Upper lobe of left lung (tissue), 6 donors: ENCODE results near the gene CBR4. TPM values are rescaled to one million over a fixed set of nuclear protein-coding genes. Genes with fewer than 3 reads are reported as not detected.

Source experiments
- ATAC-seq, 2 donors: fragments of 200-7000 bp; cut with Tn5 transposase; one replicate each; pipeline ENCODE4 v1.9.1; 2022; ENCODE audit warnings: mild to moderate bottlenecking in 2 of 2, moderate library complexity in 2 of 2; ENCODE audit not compliant: low FRiP score in 2 of 2
- DNase-seq, 2 donors: peaks; one replicate each; pipeline ENCODE4 v3.0.0-alpha.2; 2019 to 2020
- H3K27ac ChIP-seq, 4 donors: fragments of 200-600 bp; sonication (generic); one replicate each; pipeline ENCODE4 v1.5.1; 2016 to 2019
- H3K27me3 ChIP-seq, 4 donors: fragments of 200-600 bp; sonication (generic); one replicate each; pipeline ENCODE4 v1.5.1; 2017 to 2019
- H3K36me3 ChIP-seq, 4 donors: fragments of 200-600 bp; sonication (generic); one replicate each; pipeline ENCODE4 v1.5.1; 2016 to 2019
- H3K4me1 ChIP-seq, 4 donors: fragments of 200-600 bp; sonication (generic); one replicate each; pipeline ENCODE4 v1.5.1; 2018 to 2019
- H3K4me3 ChIP-seq, 4 donors: fragments of 200-600 bp; sonication (generic); one replicate each; pipeline ENCODE4 v1.5.1; 2017 to 2019; ENCODE audit warnings: mild to moderate bottlenecking in 2 of 4, moderate library complexity in 1 of 4
- H3K9me3 ChIP-seq, 4 donors: fragments of 200-600 bp; sonication (generic); one replicate each; pipeline ENCODE4 v1.5.1; 2018 to 2019
- CTCF ChIP-seq, 6 experiments: fragments of 450-650 bp in 4 of 6; fragments of 200-600 bp in 2 of 6; sonication (generic) in 2 of 6; IDR thresholded peaks; one replicate each; pipeline ENCODE4 v1.5.1; 2016 to 2019; ENCODE audit warnings: antibody characterized with exemption in 6 of 6
- EP300 ChIP-seq, 4 donors: sonication (generic); formaldehyde crosslinking; IDR thresholded peaks; one replicate each; pipeline ENCODE4 v1.5.1; 2017; ENCODE audit warnings: antibody characterized with exemption in 4 of 4, control low read depth in 2 of 4
- POLR2A ChIP-seq, 4 donors: fragments of 450-650 bp; IDR thresholded peaks; one replicate each; pipeline ENCODE4 v1.5.1; 2016 to 2017; ENCODE audit warnings: antibody characterized with exemption in 4 of 4, mild to moderate bottlenecking in 2 of 4
- POLR2AphosphoS5 ChIP-seq, 2 donors: sonication (generic); formaldehyde crosslinking; IDR thresholded peaks; one replicate each; pipeline ENCODE4 v1.5.1; 2017; ENCODE audit warnings: antibody characterized with exemption in 2 of 2
- WGBS, 2 donors: methylation state at CpG; one replicate each; pipeline ENCODE4 v1.1.5; 2017 to 2018; 5-methylcytosine and 5-hydroxymethylcytosine counted together
- total RNA-seq, 6 donors: library from RNA; depleted of rRNA in 4 of 6; stranded (reverse); fragments of >200 nt in 4 of 6; gene quantifications; one replicate each; pipeline versions ENCODE4 v1.1.0 to v1.2.1, GENCODE V29; 2016 to 2021
- donor health status: DM: no; HTN: no; CAD: no; lungs with moderate emphysema.
- donor health status: DM: no; HTN: yes; CAD: no; lungs with severe emphysema.

CBR4 gene
- total RNA-seq, 6 donors from 2014 or later, result 10.0 to 32.0 (median 15.9) TPM

GRCh38 chr4:168981942-168982341, 28.1 kb downstream of the CBR4 start:
- peaks cover 0 to 19% (median 7%) of the 10 kb centered on the region in 4 donors for H3K36me3 ChIP-seq
- no peak for DNase-seq

GRCh38 chr4:168981460-168981859, 28.6 kb downstream of the CBR4 start:
- Histone ChIP-seq H3K27me3 (no peaks in the 10 kb centered on the region), H3K4me3 (no peak overlapping the region), H3K4me1 (no peaks in the 10 kb centered on the region), H3K9me3 (peaks cover 5 to 19% (median 9%) of the 10 kb centered on the region in 4 donors), H3K27ac (no peak overlapping the region), H3K36me3 (peaks cover 0 to 20% (median 9%) of the 10 kb centered on the region in 4 donors)
- ATAC-seq, result no peak
- no peak for DNase-seq
- TF ChIP-seq POLR2AphosphoS5 (IDR thresholded peaks at IDR 0.05) (no peak), CTCF (IDR thresholded peaks at IDR 0.05) (no peak), POLR2A (IDR thresholded peaks at IDR 0.05) (no peak), EP300 (IDR thresholded peaks at IDR 0.05) (no peak)

More at GRCh38 chr4:168981942-168982341, 28.1 kb downstream of the CBR4 start:
- Histone ChIP-seq H3K27me3 (no peaks in the 10 kb centered on the region), H3K9me3 (peaks cover 5 to 19% (median 9%) of the 10 kb centered on the region in 4 donors), H3K4me1 (no peaks in the 10 kb centered on the region), H3K27ac (no peak overlapping the region), H3K4me3 (no peak overlapping the region)
- ATAC-seq, result no peak
- 92 to 100% methylated on average over 1 of the region's 1 CpG for WGBS, 2 donors
- TF ChIP-seq EP300 (IDR thresholded peaks at IDR 0.05) (no peak), CTCF (IDR thresholded peaks at IDR 0.05) (no peak), POLR2A (IDR thresholded peaks at IDR 0.05) (no peak)

DNA sequence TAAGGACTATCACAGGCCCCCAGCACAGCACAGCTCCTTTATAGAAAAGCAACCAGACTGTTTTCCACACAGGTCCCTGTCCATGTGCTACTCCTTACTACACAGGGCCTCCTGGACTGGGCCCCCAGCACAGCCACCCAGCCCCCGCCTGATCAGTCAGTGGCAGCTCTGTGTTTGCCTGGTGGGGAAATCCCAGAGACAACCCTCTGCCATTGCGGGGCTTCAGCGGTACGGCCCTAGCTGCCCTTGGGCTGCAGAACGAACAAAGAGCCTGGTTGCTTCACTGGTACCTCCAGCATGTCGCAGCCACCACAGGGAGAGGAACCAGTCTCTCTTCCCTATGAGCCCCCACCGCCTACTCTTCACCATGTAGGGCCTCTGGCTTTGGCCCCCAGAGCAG, 30.7 kb downstream of the CBR4 start:
- H3K9me3 ChIP-seq, result peaks cover 5 to 19% (median 9%) of the 10 kb centered on the region in 4 donors
- no peaks in the 10 kb centered on the region for H3K4me1 ChIP-seq
- WGBS, 2 donors, result 80 to 82% methylated on average over 5 to 7 of the region's 7 CpGs
- H3K27ac ChIP-seq, result no peak overlapping the region
- peak in 1 of 2 donors; percentile 24 for DNase-seq
- ATAC-seq, result peak in 1 of 2 donors; percentile 30
- H3K27me3 ChIP-seq, result no peaks in the 10 kb centered on the region
- H3K36me3 ChIP-seq, result peaks cover 5 to 26% (median 21%) of the 10 kb centered on the region in 4 donors
- no peak overlapping the region for H3K4me3 ChIP-seq
- TF ChIP-seq POLR2AphosphoS5 (IDR thresholded peaks at IDR 0.05), result no peak

DNA sequence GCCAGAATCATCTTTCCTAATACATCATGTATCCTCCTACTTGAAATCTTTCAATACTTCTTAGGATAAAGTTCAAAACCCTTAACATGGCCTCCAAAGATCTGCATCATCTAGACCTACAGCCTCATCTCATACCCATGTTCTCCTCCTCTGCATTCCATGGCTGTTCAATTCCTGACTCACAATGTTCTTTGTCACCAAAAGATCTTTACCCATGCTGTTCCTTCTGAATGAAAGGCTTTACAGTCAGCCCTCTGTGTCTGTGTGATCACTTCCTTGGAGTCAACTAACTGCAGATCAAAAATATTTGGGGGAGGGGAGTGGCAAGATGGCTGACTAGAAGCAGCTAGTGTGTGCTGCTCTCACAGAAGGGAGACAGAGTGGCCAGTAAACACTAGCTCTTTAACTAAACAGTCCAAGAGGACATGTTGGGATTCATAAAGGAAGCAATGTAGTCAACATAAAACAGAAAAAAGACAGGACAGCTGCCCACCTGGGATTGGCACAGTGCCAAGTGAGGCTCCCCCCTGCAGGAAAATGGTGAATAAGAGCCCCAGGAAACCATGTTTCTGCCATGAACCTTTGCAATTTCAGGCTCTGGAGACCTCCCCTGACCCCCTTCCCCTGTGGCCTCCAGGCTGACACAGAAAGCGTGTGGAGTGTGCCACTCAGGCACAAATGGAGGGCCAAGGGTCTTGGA, 31.9 kb downstream of the CBR4 start:
- H3K27ac ChIP-seq, result no peak overlapping the region
- peaks cover 5 to 26% (median 21%) of the 10 kb centered on the region in 4 donors for H3K36me3 ChIP-seq
- H3K9me3 ChIP-seq, result peaks cover 5 to 19% (median 9%) of the 10 kb centered on the region in 4 donors
- no peak overlapping the region for H3K4me3 ChIP-seq
- TF ChIP-seq EP300 (IDR thresholded peaks at IDR 0.05) (no peak), CTCF (IDR thresholded peaks at IDR 0.05) (no peak), POLR2AphosphoS5 (IDR thresholded peaks at IDR 0.05) (no peak), POLR2A (IDR thresholded peaks at IDR 0.05) (no peak)
- no peaks in the 10 kb centered on the region for H3K27me3 ChIP-seq
- no peak for ATAC-seq
- WGBS, 2 donors, result 100% methylated on average over 1 of the region's 1 CpG
- DNase-seq, result no peak
- H3K4me1 ChIP-seq, result no peaks in the 10 kb centered on the region

DNA sequence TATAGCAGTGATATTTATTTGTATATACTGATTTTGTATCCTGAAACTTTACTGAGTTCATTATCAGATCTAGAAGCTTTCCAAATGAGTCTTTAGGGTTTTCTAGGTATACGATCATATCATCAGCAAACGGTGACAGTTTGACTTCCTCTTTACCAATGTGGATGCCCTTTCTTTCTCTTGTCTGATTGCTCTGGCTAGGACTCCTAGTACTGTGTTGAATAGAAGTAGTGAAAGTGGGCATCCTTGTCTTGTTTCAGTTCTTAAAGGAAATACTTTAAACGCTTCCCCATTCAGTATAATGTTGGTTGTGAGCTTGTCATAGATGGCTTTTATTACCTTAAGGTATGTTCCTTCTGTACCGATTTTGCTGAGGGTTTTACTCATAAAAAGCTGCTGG, 37.5 kb downstream of the CBR4 start:
- TF ChIP-seq CTCF (IDR thresholded peaks at IDR 0.05), result no peak
- TF ChIP-seq POLR2A (IDR thresholded peaks at IDR 0.05), result no peak
- TF ChIP-seq EP300 (IDR thresholded peaks at IDR 0.05), result no peak
- no peak for TF ChIP-seq POLR2AphosphoS5 (IDR thresholded peaks at IDR 0.05)
- Histone ChIP-seq H3K9me3 (peaks cover 0 to 6% (median 2%) of the 10 kb centered on the region in 4 donors), H3K4me1 (no peaks in the 10 kb centered on the region), H3K4me3 (no peak overlapping the region), H3K36me3 (peaks cover 5 to 25% (median 15%) of the 10 kb centered on the region in 4 donors), H3K27ac (no peak overlapping the region), H3K27me3 (no peaks in the 10 kb centered on the region)
- DNase-seq (no peak), ATAC-seq (no peak)
- 89 to 91% methylated on average over 4 of the region's 4 CpGs for WGBS, 2 donors
